ENCODE data around the gene CDH23.

Gene CDH23

DNA sequence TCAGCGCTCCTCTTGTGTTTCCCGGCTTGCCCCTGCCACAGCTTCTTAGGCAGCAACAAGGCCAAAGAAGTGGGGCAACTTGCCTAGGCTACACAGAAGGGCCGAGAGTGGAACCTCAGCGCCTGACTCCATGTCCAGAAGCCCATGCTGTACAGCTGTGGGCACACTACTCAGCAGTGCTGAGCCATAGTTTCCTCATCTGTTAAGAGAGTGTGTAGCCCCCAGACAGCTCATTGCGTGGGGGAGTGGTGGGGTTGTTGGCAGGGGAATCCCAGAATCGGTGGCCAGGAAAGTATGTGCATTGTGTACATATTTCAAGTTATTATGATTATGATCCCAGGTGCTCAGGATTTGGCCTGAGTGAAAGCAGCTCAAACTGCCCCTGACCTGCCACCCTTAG, 96.2 kb downstream of the CDH23 start:
- DNase-seq, result no peak

DNA sequence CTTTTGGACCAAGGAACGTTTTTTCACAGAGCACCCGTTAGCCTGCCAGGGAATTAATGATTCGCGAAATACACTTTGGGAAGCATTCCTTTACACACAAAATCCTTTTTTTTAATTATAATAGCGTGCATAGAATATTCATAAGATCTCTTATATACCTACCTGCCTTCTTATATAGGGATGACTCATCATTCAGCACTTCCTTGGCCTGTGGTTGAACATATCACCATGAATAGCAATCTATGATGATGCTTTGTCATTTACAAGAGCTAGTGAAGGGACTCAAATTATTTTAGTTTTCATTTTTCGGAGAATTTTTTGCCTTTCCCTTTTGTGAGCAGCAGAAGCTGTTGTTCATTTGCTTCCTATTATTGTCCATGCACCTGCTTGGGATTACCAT, 97.0 kb downstream of the CDH23 start:
- DNase-seq, result no peak

DNA sequence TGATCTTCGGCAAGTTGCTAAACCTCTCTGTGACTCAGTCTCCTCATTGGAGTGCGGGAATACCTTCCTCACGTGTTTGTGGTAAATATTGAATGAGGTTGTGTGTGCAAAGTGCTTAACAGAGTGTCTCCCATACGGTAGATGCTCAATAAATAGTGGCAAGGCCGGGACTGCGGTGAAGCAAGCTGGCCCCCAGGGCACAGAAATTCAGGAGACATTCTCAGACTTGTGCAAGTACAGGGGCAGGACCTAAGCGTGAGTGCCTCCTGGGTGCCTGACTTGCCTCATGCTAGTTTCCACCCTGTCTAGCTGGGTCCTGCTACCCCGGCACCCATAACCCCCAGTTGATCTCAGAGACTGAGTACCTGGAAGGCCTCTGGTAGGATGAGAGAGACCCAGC, 97.8 kb downstream of the CDH23 start:
- DNase-seq, result no peak

DNA sequence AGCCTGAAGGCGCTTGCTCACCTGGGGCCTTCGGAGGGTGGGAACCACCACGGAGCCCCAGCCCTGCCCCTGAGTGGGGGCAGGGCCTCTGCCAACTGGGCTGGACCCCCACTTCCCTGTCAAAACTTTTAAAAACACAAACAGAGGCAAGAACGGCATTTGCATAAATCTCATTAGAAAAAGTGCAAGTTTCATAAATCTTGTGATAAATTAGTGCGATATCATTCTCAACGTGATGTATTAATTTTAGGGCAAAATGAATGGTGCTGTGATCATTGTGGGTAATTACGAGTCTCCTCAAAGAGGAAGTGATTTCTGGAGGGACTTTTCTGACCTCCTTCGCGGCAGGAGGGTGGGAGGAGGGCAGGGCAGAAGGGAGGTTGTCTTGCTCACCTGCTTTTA, 98.3 kb downstream of the CDH23 start:
- no peak for DNase-seq

DNA sequence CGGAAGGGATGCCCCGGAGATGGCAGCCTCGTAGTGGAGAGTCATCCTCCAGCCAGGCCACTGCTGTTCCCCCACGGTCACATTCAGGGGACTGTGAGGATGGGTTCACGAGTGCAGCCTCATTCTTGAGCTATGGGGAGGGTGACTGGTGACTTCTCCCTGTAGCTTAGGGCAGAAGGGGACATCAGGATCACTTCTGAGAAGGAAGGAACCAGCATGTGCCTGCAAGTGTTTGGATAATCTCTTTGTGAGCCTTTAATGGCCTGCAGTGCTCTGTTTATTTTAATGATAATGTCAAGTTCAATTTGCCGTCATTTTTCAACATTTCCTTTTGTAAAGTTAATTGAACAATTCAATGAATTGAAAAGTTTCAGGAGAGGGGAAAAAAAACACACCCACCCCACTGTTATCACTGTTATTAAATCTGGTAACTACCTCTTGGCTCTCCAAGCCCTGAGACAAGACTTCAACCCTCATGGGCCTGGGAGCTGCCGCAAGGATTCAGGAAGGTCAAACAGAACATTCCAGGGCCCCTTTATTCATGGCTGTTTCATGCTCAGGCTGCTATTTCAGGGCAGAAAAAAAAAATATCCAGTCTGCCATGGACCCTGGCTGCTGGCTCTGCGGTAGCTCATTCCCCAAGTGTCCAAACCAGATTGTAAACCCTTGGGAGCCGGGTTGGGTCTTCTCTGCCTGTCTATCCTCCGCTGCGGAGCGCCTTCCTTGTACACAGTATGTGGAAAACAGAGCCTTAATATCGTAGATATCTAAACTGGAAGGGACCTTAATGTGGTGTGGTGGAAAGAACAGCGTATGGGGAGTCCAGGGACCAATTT, 100.4 kb downstream of the CDH23 start:
- DNase-seq, result no peak

DNA sequence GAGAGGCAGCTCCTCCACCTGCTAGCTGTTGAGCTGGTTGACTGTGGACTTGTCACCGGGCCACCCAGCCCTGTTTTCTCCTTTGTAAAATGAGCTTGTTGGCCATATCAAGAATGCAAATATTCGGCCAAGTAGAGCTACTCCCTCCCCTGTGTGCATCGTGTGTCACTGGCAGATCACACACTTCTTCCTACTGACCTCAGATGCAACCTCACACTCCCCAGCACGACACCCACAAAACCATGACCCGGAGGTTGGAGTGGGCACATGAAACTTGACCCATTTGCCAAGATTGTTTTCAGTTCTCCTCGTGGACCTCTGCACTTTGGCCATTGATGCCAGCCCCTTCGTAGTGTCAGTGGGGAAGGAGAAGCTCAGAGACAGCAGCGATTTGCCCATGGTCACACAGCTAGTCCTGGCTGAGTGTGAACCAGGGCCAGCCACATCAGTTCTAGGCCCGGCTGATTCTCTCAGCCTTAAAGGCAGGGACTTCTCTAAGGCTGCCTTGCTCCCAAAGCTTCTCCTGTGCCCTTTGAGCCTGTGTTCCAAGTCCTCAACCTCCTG, 101.1 kb downstream of the CDH23 start:
- DNase-seq, result no peak

DNA sequence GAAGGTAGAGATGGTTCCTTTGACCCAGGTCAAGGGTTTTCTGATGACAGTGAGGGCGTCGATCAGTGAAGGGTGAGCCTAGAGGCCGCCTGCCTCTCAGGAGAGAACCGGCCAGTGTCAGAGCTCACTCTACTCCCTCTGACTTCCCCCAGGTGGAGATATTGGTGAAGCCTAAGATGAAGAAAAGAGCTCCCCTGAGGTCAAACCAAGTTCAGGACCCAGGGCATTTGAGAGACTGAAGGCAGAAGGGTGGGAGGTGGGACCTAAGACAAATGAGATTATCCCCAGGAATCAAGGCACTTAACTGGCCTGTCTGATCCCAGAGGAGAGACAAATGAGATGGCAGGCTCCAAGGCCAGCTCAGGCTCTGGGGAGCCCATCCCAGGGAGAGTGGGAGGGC, 104.7 kb downstream of the CDH23 start:
- DNase-seq, result no peak

DNA sequence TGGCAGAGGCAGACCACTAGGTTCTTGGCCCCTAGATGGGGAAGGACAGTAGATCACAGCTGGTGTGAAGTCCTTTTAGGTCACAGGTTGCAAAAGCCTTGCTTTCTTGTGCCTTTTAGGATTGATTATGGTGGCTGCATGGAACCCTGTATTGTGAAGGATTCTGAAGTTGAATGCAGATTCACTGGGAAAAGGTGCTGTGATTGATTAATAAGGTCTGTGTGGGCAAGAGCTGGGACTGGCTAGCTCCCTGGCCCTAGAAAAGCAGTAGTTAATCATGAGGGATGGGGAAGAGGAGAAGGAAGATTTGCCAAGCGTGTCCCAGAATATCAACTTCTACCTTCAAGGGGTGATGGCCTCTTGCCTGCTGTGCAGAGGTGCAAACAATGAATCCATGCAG, 105.5 kb downstream of the CDH23 start:
- no peak for DNase-seq

DNA sequence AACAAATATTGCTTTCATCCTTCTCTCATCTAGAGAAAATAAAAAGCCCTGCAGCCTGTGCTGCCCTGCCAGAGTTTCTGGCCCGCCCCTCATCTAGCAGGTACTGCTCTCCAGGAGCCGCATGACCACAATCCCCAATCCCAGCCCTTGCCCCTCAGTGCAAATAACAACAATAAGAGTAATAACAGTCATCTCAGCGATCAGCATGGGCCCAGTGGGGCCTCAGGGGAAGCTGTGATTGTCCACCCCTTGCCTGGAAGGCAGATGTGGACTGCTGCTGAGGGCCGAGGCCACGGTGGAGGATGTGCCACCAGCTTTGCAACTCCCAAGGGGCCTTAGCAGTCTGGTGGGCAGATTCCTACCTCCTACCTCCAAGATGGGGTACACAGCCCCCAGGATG, 106.1 kb downstream of the CDH23 start:
- DNase-seq, result no peak

DNA sequence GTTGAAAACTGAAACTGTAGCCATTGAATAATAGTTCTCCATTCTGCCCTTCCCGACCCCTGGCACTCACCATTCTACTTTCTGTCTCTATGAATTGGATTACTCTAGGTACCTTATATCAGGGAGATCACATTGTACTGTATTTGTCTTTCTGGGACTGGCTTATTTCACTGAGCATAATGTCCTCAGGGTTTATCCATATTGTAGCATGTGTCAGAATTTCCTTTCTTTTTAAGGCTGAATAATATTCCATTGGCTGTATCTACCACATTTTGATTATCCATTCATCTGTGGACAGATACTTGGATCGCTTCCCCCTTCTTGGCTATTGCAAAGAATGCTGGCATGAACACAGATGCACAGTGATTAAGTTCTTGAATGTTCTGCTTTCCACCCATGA, 107.4 kb downstream of the CDH23 start:
- no peak for DNase-seq

DNA sequence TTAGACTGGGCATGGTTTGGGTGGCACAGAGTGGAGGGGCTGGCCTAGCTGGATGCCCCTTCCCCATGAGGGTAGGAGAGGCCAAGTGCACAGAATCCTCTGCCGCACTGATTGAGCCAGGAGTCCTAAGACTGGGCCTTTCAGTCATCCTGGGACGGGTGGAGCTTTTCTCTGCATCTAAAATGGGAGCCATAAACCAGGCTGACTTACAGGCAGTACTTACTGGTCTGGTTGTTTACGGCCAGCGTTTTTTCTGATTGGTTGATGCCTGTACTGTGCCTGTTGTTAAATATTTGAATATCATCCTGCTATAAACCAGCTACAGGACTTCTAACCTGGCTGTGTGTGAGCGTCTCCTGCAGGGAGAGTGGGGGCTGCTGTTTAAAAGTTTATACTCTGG, 107.8 kb downstream of the CDH23 start:
- no peak for DNase-seq

DNA sequence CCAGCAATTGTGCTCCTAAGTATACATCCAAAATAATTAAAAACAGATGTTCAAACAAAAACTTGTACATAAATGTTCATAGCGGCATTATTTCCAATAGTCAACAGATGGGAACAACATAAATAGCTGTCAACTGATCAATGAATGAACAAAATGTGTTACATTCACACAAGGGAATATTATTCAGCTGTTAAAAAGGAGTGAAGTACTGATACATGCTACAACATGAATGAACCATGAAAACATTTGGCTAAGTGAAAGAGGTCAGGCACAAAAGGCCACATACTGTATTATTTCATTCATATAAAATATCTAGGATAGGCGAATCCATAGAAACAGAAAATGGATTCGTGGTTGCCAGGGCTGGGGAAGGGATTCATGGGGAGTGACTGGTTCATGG, 109.1 kb downstream of the CDH23 start:
- no peak for DNase-seq

DNA sequence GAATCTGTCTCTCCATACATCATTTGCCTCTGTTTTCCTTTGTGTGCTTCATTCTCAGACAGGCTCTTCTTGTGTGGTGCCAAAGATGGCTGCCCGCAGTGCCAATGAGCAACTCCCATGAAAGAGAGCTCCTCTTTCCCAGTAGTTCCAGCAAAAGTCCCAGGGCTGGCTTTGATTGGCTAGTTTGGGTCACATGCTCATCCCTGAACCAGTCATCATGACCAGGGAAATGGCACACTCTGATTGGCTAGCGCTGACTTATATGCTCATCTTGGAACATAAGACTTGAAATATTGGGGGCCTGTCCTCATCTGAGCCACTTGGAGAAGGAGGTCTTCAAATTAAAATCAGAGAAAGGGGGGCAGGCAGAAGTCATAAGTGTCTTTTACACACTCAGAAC, 112.7 kb downstream of the CDH23 start:
- DNase-seq, result no peak

DNA sequence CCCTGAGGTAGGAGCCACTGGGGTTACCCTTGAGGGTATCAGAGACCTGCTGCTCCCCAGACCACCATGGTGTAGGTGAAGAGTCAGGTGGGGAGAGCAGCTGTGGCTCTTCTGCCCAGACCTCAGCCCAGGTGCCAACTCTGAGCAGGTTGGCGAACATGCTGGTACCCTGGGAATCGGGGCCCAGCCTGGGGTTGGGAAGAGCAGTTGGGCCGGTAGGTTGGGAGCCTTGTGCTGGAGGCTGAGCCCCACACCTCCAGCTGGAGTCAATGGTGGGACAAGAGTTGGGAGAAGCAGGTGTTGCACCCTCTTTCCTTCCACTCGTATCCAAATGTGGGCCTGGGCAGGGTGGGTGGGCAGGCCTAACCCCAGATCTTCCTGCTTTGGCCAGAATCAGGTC, 114.5 kb downstream of the CDH23 start:
- no peak for DNase-seq

DNA sequence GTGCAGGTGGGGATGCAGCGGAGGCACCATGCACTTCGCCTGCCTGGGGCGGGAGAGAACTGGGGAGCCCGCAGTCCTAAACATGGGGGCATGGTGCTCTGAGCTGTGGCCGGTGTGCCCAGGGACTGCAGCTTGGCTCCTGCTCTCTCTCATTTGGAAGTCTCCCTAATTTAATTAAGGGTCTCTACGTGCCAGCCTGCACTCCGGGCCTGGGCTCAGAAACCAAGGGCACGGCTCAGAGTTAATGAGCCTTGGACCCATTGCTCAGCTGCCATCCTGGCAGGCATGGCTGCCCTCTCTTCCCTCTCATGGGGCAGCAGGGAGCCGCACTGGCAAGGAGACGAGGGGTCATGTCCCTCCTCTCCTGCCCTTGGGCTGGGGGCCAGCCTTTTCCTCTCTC, 115.6 kb downstream of the CDH23 start:
- DNase-seq, result no peak

DNA sequence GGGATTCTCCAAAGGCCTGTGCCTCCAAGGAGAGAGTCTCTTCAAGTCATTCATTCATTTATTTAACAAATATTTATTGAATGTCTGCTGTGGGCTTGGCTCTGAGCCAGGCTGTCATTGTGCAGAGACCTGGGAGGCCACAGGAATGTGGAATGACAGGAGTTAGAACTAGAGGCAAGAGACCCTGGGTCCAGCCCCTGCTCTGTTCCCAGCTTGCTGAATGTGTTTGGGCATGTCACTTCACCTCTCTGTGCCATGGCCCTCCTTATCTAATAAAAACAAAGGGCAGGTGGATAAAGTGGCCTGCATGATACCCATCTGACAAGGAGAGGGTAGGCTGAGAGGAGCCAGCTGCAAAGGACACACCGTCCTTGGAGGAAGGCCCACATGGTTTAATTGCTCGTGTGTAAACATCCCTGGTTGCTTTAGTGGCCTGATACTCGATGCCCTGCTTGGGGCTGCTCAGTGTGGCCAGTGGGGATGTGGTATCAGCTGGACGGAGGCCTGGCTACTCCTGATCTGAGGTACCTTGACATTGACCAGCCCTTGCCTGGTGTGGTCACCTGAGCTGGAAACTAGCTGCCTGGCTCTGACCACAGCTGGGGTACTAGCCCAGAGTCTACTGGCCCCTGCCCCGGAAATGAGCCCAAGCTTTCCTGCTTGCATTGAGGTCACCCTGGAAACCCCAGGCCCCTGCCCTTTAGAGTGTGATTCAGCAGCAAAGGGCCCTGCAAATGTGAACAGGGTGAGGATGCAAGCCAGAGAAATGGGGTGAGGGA, 116.2 kb downstream of the CDH23 start:
- no peak for DNase-seq

DNA sequence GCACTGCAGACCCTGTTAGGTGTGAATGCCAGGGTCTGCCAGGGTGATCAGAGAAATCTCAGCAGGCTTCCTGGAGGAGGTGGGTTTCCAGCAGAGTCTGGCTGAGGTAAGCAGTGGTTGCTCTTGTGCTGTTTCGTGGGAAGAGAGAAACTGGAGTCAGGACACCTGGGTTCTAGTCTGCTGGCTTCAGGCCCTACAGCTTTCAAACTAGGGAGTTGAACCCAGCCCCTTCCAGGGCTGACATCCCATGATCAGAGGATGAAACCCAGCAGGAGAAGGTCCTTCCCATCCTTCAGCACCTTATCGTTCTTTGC, 116.8 kb downstream of the CDH23 start:
- no peak for DNase-seq

DNA sequence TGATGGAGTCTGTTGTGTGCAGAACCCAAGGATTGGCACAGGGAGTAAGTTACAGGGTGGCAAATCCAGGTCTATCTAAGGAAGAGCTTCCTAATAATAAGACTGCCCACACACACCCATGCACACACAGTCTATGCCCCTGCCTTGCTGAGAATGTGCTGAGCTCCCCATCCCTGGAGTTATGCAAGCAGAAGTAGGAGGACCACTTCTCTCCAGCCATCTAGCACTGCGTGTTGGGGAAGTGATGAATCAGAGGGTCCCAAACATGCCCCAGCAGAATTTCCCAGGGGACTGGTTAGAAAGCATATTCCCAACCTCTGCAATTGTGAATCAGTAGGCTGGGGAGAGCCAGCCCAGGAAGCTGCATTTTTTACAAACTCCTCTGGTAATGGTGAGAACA, 117.2 kb downstream of the CDH23 start:
- DNase-seq, result no peak

DNA sequence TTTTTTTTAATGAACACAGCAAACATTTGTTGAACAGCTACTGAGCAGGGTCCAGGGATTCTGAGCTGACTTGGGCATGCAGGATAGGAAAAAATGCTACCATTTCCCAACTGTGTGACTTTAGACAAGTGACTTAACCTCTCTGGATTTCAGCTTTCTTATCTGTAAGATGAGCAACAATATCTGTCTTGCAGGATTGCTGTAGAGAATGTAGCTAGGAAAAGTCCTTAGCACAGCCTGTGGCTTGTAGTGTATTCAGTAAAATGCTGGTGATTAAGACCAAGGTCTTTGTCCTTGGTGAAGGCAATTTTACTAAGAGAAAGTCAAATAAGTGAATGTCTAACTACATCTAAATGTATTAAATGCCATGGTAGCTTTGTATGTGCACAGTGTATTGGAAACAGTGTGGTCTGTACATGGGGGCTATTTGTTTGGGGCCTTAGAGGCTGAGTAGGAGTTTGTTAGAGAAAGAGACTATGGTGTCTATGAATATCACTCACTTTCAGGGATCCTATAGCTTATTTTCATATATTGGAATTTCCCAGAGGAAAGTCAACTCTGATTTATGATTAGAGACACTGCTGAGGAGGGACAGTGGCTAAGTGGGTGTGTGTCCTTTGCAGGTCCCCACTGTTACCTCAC, 118.9 kb downstream of the CDH23 start:
- no peak for DNase-seq

DNA sequence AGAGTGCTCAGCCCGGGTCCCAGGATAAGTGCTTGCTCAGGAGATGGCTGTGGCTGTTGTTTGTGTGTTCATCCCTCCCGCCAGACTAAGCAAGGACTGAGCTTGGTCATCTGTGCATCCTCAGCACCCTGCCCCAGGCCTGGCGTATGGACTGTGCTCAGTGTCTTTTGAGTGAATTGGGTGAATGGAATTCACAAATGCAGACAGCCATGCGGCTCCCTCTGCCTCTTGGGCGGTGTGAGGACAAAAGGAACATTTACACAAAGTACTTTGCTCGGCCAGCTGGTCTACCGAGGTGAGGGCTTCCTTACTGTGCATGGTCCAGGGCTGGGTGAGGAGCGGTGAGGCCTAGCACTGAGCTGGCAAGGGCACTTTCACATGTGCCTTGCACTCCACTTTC, 120.2 kb downstream of the CDH23 start:
- no peak for DNase-seq

DNA sequence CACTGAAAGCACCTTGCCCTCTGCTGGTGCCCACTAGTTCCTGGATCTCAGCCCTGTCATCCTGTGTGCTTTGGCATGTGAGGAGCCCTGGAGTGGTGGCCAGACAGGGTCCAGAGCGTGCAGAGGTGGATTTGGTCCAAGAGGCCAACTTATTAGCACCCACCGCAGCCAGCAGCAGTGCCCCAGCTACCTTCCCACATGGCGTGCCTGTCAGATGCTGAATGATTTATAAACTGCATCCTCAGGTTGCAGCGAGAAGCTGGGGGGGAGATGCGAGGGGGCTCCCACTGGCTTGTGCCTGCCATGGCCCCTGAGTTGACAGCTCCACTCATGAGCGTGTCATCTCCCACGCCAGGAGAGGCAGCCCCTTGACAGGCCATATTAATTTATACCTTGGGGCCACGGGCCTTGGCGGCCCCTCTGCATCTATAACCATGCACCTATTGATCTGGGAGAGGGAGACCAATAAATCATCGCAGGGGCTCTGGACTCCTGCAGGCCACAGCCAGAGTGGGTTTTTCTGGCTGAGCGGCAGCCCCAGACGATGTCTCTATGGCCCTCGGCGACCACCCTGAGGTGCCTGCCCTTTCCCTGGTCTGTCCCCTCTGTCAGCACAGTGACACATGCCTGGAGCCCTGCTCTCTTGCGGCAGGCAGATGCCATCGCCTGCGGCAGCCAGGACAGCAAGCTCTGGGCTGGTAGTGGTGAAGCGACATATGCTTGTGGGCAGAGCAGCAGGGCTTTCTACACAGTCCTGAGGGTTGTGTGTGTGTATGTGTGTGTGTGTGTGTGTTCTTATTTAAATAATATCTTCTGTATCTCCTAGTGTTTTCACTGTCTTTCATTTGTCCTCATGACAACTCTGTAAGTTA, 120.8 kb downstream of the CDH23 start:
- DNase-seq, result no peak

DNA sequence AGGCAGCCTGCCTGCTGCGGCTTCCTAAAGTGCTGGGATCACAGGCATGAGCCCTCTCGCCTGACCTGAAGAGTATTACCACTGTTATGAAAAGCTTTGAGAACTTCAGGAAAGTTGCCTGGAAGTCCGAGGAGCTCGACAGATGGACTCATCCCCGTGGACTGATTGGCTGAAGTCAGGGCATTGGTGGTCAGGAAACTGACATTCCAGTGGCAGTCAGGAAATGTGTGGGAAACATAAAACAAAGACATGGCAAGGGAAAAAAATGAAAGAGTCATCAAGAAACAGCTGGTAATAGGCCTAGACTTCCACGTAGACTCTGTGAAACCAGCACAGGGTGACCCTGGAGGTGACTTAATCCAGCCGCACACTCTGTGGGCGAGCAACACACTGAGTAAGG, 123.3 kb downstream of the CDH23 start:
- DNase-seq, result no peak

All from activated T-cell treated with anti-CD3 and anti-CD28 coated beads for 4 hours (primary cell).